Right atrium auricular region (tissue), 2 donors: ENCODE data around the gene UGT2B7. TPM values are rescaled to one million over a fixed set of nuclear protein-coding genes. Genes with fewer than 3 reads are reported as not detected.

ENCODE experiments used
- DNase-seq: peaks from one replicate; pipeline ENCODE4 v3.0.0-alpha.2; 2019; ENCODE audit warnings: low spot score
- H3K27ac ChIP-seq, 2 donors: fragments of 200-600 bp; sonication (generic); 1 replicate in 1 of 2; 2 replicates in 1 of 2; pipeline ENCODE4 v1.5.1; 2016 to 2019
- H3K27me3 ChIP-seq, 2 donors: fragments of 200-600 bp; sonication (generic); one replicate each; pipeline versions ENCODE4 v1.5.1 to v1.6.0; 2017 to 2019
- H3K36me3 ChIP-seq: fragments of 200-600 bp; sonication (generic); one replicate; pipeline ENCODE4 v1.5.1; 2016
- H3K4me1 ChIP-seq, 2 donors: fragments of 200-600 bp; sonication (generic); one replicate each; pipeline versions ENCODE4 v1.5.1 to v1.6.0; 2017 to 2019
- H3K4me3 ChIP-seq, 2 donors: fragments of 200-600 bp; sonication (generic); 1 replicate in 1 of 2; 2 replicates in 1 of 2; pipeline ENCODE4 v1.5.1; 2017 to 2019; ENCODE audit warnings: mild to moderate bottlenecking in 1 of 2, moderate library complexity in 1 of 2
- H3K9me3 ChIP-seq, 2 donors: fragments of 200-600 bp; sonication (generic); one replicate each; pipeline ENCODE4 v1.5.1; 2019
- CTCF ChIP-seq, 2 donors: fragments of 200-600 bp; sonication (generic); IDR thresholded peaks; one replicate each; pipeline ENCODE4 v1.5.1; 2019; ENCODE audit warnings: antibody characterized with exemption in 2 of 2
- total RNA-seq, 2 donors: library from RNA; depleted of rRNA; stranded (reverse); fragments of >200 nt; gene quantifications; one replicate each; pipeline ENCODE4 v1.1.0, GENCODE V29; 2016

The UGT2B7 gene
- total RNA-seq, 2 donors from 2014 or later: not detected

DNA sequence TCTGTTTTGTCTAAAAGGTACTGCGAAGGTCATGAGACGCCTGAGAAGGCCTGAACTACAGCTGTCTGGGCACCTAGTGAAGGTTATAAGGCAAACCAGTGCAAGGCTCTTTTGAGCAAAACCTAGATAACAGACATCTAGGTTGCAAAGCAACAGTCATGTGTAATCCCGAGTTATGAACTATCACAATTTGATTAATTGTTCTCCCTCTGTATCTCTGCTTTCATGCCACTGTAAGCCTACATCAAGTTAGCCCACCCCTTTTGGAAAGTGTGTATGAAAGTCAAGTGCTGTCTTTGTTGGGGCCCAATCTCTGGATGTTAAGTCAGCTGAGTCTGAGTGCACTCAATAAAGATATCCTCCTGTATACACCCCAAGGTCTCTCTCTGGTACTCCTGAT, 31.9 kb upstream of the UGT2B7 start:
- Histone ChIP-seq H3K27ac (no peak overlapping the region), H3K36me3 (no peaks in the 10 kb centered on the region), H3K4me1 (no peaks in the 10 kb centered on the region), H3K27me3 (no peaks in the 10 kb centered on the region), H3K4me3 (no peak overlapping the region), H3K9me3 (no peaks in the 10 kb centered on the region)
- TF ChIP-seq CTCF (IDR thresholded peaks at IDR 0.05): no peak
- no peak for DNase-seq

DNA sequence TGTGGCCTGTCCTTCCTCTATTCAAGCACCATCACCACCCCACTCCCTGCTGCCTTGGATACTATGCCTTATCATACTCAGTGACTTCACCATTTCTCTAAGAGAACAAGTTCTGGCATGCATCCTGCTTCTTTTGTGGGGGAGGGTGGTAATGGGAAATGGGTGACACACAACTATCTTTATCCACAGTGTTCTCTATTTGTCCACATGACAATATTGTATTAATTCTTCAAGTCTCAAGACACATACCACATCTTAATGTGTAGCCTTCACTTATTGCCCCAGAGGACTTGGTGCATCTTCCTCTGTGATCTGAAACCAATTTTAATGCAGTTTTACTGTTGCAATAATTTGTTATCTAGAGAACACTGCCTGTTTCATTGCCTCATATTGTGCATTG, 29.3 kb upstream of the UGT2B7 start:
- Histone ChIP-seq H3K4me1 (no peaks in the 10 kb centered on the region), H3K27ac (no peak overlapping the region), H3K4me3 (no peak overlapping the region), H3K36me3 (no peaks in the 10 kb centered on the region), H3K9me3 (no peaks in the 10 kb centered on the region), H3K27me3 (no peaks in the 10 kb centered on the region)
- no peak for TF ChIP-seq CTCF (IDR thresholded peaks at IDR 0.05)
- no peak for DNase-seq

- Histone ChIP-seq H3K27me3 (no peaks in the 10 kb centered on the region), H3K4me1 (no peaks in the 10 kb centered on the region), H3K9me3 (no peaks in the 10 kb centered on the region), H3K36me3 (no peaks in the 10 kb centered on the region), H3K4me3 (no peak overlapping the region), H3K27ac (no peak overlapping the region)
- DNase-seq: no peak
- TF ChIP-seq CTCF (IDR thresholded peaks at IDR 0.05): no peak
These were observed 27.2 kb upstream of the UGT2B7 start for GRCh38 chr4:69069085-69069484.

DNA sequence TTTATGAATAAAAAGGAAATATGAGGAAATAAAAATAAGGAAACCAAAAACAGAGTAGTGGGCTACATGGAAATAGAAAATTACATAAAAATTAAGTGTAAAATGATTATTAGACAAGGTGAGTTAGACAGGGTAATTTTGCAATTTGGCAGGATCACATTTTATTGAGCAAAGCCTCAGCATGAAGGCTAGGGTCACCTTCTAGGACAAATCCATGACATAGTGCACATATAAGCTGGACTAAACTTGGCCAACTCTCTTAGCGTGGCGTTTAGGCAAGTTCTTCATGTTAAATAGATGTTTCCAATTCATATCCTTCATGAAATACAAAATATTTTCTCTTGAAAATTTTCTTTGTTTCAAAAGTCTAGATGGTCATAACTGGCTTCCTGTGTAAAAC, 25.7 kb upstream of the UGT2B7 start:
- no peak overlapping the region for H3K27ac ChIP-seq
- H3K4me3 ChIP-seq: no peak overlapping the region
- no peaks in the 10 kb centered on the region for H3K4me1 ChIP-seq
- TF ChIP-seq CTCF (IDR thresholded peaks at IDR 0.05): no peak
- no peaks in the 10 kb centered on the region for H3K9me3 ChIP-seq
- H3K36me3 ChIP-seq: no peaks in the 10 kb centered on the region
- no peak for DNase-seq
- H3K27me3 ChIP-seq: no peaks in the 10 kb centered on the region

DNA sequence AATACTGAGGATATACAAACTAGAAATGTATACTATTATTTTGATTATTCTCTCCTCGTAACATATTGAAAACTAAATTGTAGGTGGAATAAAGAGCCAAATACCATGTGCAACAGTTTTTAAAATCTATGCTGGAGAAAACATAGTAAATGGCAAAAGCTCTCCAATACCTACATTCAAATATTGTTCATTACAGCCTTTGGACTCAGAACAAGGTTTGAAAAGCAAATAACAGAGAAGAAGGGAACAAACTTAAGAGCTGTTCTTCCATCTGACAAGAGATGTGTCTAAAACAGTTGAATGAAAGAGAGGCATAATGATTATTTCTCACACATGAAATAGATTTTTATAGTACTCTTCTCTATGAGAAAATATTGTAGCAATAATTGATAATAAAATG, 25.0 kb upstream of the UGT2B7 start:
- Histone ChIP-seq H3K9me3 (no peaks in the 10 kb centered on the region), H3K4me3 (no peak overlapping the region), H3K36me3 (no peaks in the 10 kb centered on the region), H3K4me1 (no peaks in the 10 kb centered on the region), H3K27me3 (no peaks in the 10 kb centered on the region), H3K27ac (no peak overlapping the region)
- TF ChIP-seq CTCF (IDR thresholded peaks at IDR 0.05): no peak
- no peak for DNase-seq

GRCh38 chr4:69073375-69073774, 22.9 kb upstream of the UGT2B7 start:
- TF ChIP-seq CTCF (IDR thresholded peaks at IDR 0.05): no peak
- no peak for DNase-seq
- Histone ChIP-seq H3K4me3 (no peak overlapping the region), H3K36me3 (no peaks in the 10 kb centered on the region), H3K27ac (no peak overlapping the region), H3K9me3 (no peaks in the 10 kb centered on the region), H3K4me1 (no peaks in the 10 kb centered on the region), H3K27me3 (no peaks in the 10 kb centered on the region)
